GM12865 (cell line): Measurements from ENCODE around the gene PUS1.

Experiments used
- DNase-seq: peaks from one replicate; pipeline ENCODE4 v3.0.0; 2010; ENCODE audit warnings: low read depth
- H3K4me3 ChIP-seq: 2 replicates; pipeline ENCODE4 v1.5.1; 2011; ENCODE audit warnings: mild to moderate bottlenecking, low read depth, low read length, control low read depth
- TF ChIP-seq, protein P1 (sequence below): IDR thresholded peaks from 2 replicates; pipeline ENCODE4 v1.5.1; 2011; ENCODE audit warnings: low read length, control low read depth, low read depth, inconsistent platforms; ENCODE audit not compliant: insufficient read depth; ENCODE audit errors: missing control alignments

The PUS1 gene

DNA sequence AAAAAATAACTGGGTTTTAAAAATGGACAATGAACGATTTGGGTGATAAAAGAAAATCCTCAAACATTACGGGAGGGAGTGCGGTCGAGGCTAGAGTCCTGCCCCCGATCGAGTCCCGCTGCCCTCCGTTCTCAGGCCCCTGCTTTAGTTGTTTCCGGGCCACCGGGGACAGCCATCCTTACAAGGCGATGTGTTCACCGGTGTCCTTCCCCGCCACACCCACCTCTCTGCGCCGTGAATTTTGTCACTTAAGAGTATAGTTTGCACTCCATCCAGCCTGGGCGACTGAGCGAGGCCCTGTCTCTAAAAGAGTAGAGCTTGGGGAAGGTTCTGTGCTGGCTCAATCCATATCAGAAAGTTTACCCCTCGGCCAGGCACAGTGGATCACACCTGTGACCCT is 31.8 kb upstream of the PUS1 start:
- TF ChIP-seq, protein P1, sequence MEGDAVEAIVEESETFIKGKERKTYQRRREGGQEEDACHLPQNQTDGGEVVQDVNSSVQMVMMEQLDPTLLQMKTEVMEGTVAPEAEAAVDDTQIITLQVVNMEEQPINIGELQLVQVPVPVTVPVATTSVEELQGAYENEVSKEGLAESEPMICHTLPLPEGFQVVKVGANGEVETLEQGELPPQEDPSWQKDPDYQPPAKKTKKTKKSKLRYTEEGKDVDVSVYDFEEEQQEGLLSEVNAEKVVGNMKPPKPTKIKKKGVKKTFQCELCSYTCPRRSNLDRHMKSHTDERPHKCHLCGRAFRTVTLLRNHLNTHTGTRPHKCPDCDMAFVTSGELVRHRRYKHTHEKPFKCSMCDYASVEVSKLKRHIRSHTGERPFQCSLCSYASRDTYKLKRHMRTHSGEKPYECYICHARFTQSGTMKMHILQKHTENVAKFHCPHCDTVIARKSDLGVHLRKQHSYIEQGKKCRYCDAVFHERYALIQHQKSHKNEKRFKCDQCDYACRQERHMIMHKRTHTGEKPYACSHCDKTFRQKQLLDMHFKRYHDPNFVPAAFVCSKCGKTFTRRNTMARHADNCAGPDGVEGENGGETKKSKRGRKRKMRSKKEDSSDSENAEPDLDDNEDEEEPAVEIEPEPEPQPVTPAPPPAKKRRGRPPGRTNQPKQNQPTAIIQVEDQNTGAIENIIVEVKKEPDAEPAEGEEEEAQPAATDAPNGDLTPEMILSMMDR = no peak
- no peak overlapping the region for H3K4me3 ChIP-seq
- DNase-seq = no peak

DNA sequence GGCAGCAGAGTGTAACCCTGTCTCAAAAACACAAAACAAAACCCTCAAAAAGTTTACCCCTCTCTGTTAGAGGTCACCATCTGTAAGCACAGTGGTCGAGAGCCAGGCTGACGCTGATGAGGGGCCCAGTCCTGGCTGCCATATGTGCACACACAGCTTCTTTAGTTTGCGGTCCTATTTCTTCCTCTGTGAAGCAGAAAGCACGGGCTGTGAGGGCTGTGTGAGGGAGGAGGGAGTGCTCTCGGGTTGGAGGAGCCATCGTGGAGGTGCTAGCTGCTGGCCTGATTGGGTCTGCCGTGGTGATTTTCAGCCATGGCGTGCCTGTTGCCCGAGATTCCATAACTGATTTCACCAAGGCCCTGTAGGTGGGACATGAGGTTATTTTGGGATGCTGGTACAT is 31.2 kb upstream of the PUS1 start:
- TF ChIP-seq, protein P1 = no peak
- no peak overlapping the region for H3K4me3 ChIP-seq
- no peak for DNase-seq

- TF ChIP-seq, protein P1 = no peak
- DNase-seq = no peak
- no peak overlapping the region for H3K4me3 ChIP-seq
Observed at GRCh38 chr12:131900397-131900796, 28.7 kb upstream of the PUS1 start.

DNA sequence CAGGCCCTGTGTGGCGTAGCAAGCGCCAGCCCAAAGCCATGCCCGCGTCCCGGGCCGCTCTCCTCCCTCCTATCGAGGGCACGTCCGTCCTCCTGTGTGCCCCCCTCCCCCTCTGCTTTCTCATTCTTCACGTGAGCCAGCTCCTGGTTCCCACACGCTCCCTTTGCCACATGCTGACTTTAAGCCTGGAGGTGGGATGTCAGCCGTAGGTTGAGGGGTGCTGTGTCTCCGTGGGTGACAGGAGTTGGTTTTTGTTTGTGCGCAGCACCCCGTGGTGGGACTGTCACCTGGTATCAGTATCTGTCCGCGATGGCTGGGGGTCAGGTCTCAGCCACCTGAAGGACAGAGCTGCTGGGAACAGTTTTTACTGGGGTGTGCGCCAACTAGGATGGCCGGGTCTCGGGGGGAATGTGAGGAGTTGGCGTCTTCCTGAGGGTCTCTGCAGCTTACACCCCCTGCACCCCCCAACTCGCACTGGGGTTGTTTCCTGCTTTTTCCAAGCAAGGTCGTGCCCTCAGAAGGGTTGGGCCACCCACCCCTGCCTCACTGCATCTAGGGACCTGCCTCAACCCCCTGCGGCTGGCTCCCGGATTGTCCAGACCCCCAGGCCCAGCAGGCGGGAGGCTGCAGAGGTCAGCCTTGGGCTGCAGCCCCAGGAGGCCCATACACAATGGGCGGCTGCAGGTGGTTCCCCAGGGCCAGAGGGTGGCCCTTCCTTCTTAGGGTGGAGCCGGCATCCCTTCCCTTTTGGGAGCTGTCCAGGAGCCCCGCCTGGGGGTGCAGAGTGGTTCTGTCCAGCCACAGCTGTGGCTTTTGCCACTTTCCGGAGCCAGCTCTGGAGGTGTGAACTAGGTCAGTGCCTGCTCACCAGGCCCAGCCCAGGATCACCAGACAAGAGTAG is 27.4 kb upstream of the PUS1 start:
- no peak overlapping the region for H3K4me3 ChIP-seq
- DNase-seq = no peak
- TF ChIP-seq, protein P1 = no peak

- H3K4me3 ChIP-seq = no peak overlapping the region
- TF ChIP-seq, protein P1 = no peak
- DNase-seq = no peak
Observed at GRCh38 chr12:131902332-131903241, 26.5 kb upstream of the PUS1 start.

DNA sequence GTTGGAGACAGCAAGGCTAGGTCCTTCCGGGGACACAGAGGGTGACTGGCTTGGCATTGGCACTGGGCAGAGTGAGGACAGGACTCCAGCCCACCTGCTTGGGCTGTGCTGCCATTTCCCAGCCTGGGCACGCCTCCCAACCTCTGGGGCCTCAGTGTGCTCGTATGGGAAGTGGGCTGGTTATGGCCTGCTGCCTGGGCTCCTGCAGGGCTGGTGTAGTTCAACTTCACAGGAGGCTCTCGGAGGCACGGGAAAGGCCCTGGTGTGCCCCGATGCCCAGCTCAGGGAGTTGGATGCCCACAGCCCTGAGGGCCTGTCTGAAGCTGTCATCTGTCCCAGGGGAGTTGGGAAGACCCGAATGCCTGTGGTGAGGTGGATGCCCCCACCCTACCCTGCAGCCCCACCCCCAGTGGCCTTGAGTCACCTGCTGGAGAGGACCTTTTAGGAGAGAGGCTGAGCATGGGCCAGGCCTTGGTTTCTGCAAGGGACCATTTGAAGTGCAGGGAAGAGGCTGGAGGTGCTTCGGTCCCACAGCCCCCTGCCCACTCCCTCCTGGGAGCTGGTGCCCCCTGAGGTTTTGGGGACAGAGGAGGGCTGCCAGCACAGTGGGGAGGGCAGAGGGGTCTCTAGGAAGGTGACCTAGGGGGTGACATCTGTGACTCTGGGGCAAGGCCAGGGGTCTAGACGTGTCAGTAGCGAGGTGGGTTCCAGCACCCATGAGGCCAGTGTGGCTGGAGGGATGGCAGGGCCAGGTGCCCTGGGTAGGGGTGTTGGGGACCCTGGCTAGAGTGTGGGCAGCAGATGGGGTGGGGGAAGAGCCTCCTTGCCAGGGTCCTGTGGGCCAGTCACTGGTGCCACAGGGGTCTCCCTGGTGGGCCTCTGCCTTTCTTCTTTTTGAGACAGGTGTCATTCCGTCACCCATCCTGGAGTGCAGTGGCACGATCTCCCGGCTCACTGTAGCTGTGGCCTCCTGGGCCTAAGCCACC is 25.5 kb upstream of the PUS1 start:
- H3K4me3 ChIP-seq = no peak overlapping the region
- DNase-seq = no peak
- TF ChIP-seq, protein P1 = no peak
